GM18907 (cell line): Measurements from ENCODE around the gene DRC1.
"Not testable (repeated sequence)": the region's sequence is repeated elsewhere in the genome, so short reads cannot be mapped to it uniquely, and the experiment has no call there.

ENCODE experiments used
- ATAC-seq: cut with Tn5 transposase; IDR thresholded peaks from one replicate; pipeline ENCODE4 v1.9.1; 2021; ENCODE audit warnings: mild to moderate bottlenecking, moderate library complexity; ENCODE audit not compliant: unreplicated experiment

Gene DRC1

GRCh38 chr2:26401739-26402541 is at the start of gene DRC1:
Gene DRC1 (plus strand): TSS chr2:26401920. CDS start chr2:26401990, 70 bp downstream.
- ATAC-seq = no peak

- ATAC-seq = no peak
These were observed 48.8 kb upstream of the DRC1 start for GRCh38 chr2:26352892-26353291.

- ATAC-seq = not testable (repeated sequence)
These were observed 47.3 kb upstream of the DRC1 start for GRCh38 chr2:26354469-26354868.

- no peak for ATAC-seq
These were observed 46.4 kb upstream of the DRC1 start for GRCh38 chr2:26355038-26355995.

DNA sequence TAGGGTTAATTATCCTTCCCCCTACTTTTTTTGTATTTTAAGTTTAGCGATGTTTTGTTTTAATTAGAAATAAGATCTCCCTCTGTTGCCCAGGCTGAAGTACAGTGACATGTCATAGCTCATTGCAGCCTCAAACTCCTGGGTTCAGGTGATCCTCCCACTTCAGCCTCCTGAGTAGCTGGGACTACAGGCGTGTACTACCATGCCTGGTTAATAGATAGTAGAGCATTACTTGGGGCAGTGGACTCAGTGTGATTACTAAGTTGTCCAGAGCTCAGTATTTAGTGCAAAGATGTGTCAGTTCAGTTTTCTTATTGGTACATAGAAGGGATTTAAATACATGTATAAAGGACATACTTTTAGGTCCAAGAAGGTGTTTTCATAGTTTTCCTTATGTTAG is 45.6 kb upstream of the DRC1 start:
- ATAC-seq = no peak

DNA sequence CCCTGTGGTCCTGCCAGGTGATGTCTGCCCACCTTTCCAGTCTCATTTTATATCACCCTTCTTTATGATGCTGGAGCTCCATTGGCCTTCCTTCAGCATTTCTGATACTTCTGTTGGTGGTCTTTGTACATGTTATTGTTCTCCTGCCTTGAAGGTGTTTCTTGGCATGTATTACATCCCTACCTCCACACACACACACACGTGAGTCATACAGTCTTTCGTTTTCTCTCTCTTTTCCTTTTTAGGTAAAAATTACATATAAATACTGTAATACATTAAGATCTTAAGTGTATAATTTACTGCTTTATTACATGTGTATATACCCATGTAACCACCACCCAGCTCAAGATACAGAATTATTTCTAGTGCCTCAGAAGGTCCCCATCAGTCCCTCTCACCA is 44.9 kb upstream of the DRC1 start:
- no peak for ATAC-seq

GRCh38 chr2:26359886-26360473 is 41.7 kb upstream of the DRC1 start:
- no peak for ATAC-seq

GRCh38 chr2:26363323-26363722 is 38.4 kb upstream of the DRC1 start:
- no peak for ATAC-seq

- no peak for ATAC-seq
These were observed 37.8 kb upstream of the DRC1 start for GRCh38 chr2:26363958-26364357.

- ATAC-seq = no peak
These were observed 37.1 kb upstream of the DRC1 start for GRCh38 chr2:26364669-26365068.

DNA sequence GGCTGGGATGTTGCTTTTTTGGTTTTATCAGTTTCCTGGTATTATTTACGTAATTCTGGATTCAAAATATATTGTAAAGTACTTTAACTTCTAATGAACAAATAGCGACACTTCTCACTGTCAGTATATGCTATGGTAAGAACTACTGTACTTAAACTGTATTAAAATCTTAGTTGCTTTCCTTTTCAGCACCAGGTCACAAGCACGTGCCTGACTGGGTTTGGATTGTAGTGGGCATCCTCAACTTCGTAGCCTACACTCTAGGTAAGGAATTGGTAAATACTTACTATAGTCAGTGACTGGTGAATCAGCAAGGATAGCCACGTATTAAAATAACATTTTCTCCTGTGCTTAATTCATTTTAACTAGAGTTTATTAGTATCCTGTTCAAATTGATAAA is 34.8 kb upstream of the DRC1 start:
- no peak for ATAC-seq

DNA sequence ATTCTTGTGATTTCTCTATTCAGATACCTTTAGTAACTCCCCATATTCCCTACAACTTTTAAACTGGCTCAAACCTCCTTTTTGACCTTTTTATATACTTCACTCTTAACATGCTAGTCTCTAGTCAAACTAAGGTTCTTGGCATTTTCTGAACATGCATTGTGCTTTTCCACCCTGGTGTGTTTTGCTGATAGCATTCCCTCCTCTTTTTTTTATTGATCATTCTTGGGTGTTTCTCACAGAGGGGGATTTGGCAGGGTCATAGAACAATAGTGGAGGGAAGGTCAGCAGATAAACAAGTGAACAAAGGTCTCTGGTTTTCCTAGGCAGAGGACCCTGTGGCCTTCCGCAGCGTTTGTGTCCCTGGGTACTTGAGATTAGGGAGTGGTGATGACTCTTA is 32.1 kb upstream of the DRC1 start:
- not testable (repeated sequence) for ATAC-seq

- ATAC-seq = not testable (repeated sequence)
These were observed 30.8 kb upstream of the DRC1 start for GRCh38 chr2:26370909-26371308.

DNA sequence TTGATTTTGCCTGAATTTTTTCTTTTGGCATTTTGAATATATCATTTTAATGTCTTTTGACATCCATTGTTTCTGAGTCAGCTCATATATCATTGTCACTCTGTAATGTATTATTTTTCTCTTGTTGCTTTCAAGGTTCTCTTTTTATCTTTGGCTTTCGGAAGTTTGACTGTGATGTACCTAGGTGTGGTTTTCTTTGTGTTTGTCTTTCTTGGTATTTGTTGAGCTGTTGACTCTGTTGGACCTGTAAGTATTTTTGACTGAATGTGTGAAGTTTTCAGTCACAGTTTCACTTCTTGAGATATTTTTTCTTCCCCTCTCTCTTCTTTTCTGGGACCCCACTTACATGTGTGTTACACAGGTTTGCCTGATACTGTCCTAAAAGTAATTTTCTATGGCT is 24.9 kb upstream of the DRC1 start:
- ATAC-seq = no peak

DNA sequence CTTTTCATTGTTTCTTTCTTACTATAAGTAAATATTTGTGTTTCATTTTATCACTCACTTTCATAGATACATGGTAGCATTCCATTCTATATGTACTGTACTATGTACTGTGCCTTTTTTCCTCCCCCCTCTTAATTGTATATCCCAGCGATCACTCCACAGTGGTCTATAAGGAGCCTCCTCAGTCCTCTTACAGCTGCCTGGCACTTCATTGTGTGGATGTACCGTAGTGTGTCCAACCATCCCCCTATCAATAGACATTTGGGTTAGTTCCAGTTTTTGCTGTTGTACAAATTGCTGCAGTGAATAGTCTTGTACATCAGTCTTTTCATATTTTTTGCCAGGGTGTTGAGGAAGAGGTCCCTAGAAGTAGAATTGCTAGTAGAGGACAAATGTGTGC is 21.4 kb upstream of the DRC1 start:
- no peak for ATAC-seq

DNA sequence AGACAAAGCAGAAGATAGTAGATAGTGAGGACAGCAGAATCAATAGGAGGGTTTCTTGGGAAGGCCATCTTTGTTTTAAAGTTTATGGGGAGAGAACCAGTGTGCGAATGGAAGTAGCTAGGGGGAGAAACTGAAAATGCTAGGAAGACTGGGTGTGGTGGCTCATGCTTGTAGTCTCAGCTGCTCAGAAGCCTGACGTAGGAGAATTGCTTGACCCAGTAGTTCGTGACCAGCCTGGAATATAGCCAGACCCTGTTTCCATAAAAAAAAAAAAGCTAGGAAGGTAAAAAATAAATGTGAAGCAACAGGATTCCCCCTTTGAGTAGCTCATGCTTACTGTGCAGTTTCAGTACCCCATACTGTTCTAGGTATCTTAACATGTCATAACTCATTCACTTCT is 19.2 kb upstream of the DRC1 start:
- ATAC-seq = no peak

GRCh38 chr2:26384183-26384582 is 17.5 kb upstream of the DRC1 start:
- ATAC-seq = no peak

DNA sequence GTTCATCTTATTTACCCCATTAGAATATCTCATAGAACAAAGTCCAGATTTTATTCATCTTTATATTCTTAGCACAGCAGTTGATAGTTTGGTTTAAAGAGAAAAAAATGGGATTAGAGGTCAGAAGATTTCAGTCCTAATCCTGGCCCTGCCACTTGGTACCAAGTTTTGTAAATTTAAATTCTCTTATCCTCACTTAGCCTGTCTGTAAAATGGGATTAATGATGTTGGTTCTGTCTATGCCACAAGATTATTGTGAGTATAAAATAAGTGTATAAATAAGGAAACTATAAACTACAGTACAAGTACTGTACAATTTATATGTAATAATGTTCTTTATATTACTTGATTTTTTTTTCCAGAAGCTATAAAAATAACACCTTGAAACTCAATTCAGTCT is 17.1 kb upstream of the DRC1 start:
- ATAC-seq = no peak

GRCh38 chr2:26387189-26387588 is 14.5 kb upstream of the DRC1 start:
- ATAC-seq = no peak

DNA sequence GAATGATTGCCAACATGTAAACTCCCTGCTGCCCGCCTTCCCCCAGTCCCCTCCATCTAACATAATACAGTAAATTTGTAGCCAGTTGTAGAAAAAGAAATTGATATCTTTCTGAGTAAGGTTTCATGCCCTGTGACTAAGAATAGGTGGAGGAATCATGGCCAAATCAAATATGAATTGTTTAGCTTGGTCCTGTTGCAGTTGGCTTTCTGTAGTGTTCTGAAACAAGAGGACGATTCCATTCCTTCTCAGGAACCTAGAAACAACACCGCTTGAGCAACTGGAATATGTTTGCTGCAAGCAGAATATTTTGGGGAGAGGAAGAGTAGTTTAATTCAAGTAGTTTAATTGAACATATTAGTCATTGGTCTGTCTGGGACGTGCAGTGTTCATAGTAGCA is 7.0 kb upstream of the DRC1 start:
- ATAC-seq = no peak

- no peak for ATAC-seq
These were observed 6.3 kb upstream of the DRC1 start for GRCh38 chr2:26395394-26395793.
